ENCODE results near the gene CRIP2. TPM values are rescaled to one million over a fixed set of nuclear protein-coding genes. Genes with fewer than 3 reads are reported as not detected.

The CRIP2 gene
- total and polyA plus RNA-seq, 2 of the 13 experiments (the other 11 are each of a cell fraction or from before 2014, with no cell fraction given), result 31.6 to 37.9 TPM

DNA sequence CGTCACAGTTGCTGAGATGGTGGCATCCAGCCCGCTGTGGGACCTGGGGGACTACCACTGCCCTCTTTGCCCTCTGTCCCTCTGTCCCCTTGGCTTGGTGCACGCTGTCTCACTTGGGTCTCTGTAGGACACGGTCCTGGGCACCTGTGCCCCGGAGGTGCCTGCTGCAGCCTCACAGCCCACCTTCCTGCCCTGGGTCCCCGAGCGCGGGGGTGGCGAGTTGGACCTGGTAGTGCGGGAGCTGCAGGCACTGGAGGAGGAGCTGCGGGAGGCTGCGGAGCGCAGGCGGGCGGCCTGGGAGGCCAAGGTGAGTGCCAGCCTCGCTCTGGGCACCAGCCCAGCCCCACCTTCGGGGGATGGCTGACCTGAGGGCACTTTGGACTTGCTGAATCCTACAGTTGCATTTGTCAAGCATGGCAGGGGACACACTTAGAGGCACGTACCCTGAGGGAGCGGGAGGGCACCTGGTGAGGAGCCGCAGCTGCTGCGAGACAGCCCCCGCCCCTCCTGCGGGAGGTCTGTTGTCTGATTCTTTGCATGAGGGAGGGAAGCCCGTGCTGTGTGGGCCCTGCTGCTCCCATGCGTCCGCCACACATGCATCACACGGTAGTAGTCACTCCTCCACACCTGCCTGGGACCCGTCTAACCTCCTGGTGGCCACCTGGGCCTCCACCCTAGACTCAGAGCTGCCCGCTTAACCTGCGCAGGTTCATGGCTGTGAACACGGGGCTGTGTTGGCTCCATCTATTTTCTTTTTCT lies 23.2 kb downstream of the CRIP2 start:
- 100% methylated on average over 6 of the region's 31 CpGs for WGBS (ENCODE audit: low lambda C conversion rate)
- no peak overlapping the region for H2AFZ ChIP-seq (ENCODE audit: low read length)
- BruUV-seq (replicated peaks), result no TSS peak
- H3K9ac ChIP-seq (ENCODE audit: insufficient read depth, low read depth, low read length), result peak overlapping the region; percentile 79
- ATAC-seq (no peak), FAIRE-seq (no peak), DNase-seq (ENCODE audit: low spot score) (no peak)
- H3K9me3 ChIP-seq (ENCODE audit: low read length), result no peaks in the 10 kb centered on the region
- intact Hi-C loops (cut with micrococcal nuclease; ENCODE audit: unreplicated experiment) (loop anchor here (10.0 kb wide), 1 partner anchor 183 kb away; the partner anchor contains the start of gene PACS2), in situ Hi-C loops (cut with HindIII; ENCODE audit: extremely low pct_ligation_motif_present, low pct_unique_long_range_greater_than_20kb) (no loop called here)
- peaks cover 90% of the 10 kb centered on the region for H3K4me1 ChIP-seq (ENCODE audit: insufficient read depth, low read length)
- peaks cover 23% of the 10 kb centered on the region for H3K79me2 ChIP-seq (ENCODE audit: insufficient read depth, low read length)
- H4K20me1 ChIP-seq (ENCODE audit: insufficient read depth, low read length), result no peaks in the 10 kb centered on the region
- peak overlapping the region; percentile 96 for H3K4me2 ChIP-seq (ENCODE audit: low read depth, low read length)
- H3K27ac ChIP-seq (ENCODE audit: extremely low read length, insufficient read depth, low read length), result peak overlapping the region; percentile 96
- H3K36me3 ChIP-seq (replicated peaks in 1 of 2; ENCODE audit: control insufficient read depth in 1 of 2, insufficient read depth in 2 of 2, low read length in 2 of 2), result peaks cover 0 to 3% of the 10 kb centered on the region in 2 experiments; a peak in 1 of 5 replicates
- CTCF ChIA-PET (ENCODE audit: low intra/inter-chr PET ratio, low total read pairs), result no interaction called here
- H3K27me3 ChIP-seq (ENCODE audit: control insufficient read depth in 1 of 2, insufficient read depth in 2 of 2, low read length in 2 of 2), result no peaks in the 10 kb centered on the region
- peak overlapping the region in 1 of 3 experiments; percentile 73; a peak in 1 of 6 replicates for H3K4me3 ChIP-seq (replicated peaks in 1 of 3; ENCODE audit: insufficient read depth in 1 of 3, low read depth in 2 of 3, low read length in 3 of 3)
- POLR2A ChIA-PET, result interaction anchor here (2.0 to 2.3 kb wide), 2 partner anchors 30 to 197 kb away, joined by 4 to 8 read pairs; partner anchors contain the start of gene BRF1
- TF ChIP-seq SIX4 (CRISPR knock-in tag; IDR thresholded peaks at IDR 0.05), result no peak
- TF ChIP-seq JARID2 (CRISPR knock-in tag; IDR thresholded peaks at IDR 0.05; ENCODE audit: insufficient replicate concordance), result no peak
- no peak for TF ChIP-seq GATAD1 (CRISPR knock-in tag; IDR thresholded peaks at IDR 0.05)
- TF ChIP-seq, protein P1, sequence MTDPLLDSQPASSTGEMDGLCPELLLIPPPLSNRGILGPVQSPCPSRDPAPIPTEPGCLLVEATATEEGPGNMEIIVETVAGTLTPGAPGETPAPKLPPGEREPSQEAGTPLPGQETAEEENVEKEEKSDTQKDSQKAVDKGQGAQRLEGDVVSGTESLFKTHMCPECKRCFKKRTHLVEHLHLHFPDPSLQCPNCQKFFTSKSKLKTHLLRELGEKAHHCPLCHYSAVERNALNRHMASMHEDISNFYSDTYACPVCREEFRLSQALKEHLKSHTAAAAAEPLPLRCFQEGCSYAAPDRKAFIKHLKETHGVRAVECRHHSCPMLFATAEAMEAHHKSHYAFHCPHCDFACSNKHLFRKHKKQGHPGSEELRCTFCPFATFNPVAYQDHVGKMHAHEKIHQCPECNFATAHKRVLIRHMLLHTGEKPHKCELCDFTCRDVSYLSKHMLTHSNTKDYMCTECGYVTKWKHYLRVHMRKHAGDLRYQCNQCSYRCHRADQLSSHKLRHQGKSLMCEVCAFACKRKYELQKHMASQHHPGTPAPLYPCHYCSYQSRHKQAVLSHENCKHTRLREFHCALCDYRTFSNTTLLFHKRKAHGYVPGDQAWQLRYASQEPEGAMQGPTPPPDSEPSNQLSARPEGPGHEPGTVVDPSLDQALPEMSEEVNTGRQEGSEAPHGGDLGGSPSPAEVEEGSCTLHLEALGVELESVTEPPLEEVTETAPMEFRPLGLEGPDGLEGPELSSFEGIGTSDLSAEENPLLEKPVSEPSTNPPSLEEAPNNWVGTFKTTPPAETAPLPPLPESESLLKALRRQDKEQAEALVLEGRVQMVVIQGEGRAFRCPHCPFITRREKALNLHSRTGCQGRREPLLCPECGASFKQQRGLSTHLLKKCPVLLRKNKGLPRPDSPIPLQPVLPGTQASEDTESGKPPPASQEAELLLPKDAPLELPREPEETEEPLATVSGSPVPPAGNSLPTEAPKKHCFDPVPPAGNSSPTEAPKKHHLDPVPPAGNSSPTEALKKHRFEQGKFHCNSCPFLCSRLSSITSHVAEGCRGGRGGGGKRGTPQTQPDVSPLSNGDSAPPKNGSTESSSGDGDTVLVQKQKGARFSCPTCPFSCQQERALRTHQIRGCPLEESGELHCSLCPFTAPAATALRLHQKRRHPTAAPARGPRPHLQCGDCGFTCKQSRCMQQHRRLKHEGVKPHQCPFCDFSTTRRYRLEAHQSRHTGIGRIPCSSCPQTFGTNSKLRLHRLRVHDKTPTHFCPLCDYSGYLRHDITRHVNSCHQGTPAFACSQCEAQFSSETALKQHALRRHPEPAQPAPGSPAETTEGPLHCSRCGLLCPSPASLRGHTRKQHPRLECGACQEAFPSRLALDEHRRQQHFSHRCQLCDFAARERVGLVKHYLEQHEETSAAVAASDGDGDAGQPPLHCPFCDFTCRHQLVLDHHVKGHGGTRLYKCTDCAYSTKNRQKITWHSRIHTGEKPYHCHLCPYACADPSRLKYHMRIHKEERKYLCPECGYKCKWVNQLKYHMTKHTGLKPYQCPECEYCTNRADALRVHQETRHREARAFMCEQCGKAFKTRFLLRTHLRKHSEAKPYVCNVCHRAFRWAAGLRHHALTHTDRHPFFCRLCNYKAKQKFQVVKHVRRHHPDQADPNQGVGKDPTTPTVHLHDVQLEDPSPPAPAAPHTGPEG (CRISPR knock-in tag; IDR thresholded peaks at IDR 0.05), result no peak
- TF ChIP-seq, protein P2, sequence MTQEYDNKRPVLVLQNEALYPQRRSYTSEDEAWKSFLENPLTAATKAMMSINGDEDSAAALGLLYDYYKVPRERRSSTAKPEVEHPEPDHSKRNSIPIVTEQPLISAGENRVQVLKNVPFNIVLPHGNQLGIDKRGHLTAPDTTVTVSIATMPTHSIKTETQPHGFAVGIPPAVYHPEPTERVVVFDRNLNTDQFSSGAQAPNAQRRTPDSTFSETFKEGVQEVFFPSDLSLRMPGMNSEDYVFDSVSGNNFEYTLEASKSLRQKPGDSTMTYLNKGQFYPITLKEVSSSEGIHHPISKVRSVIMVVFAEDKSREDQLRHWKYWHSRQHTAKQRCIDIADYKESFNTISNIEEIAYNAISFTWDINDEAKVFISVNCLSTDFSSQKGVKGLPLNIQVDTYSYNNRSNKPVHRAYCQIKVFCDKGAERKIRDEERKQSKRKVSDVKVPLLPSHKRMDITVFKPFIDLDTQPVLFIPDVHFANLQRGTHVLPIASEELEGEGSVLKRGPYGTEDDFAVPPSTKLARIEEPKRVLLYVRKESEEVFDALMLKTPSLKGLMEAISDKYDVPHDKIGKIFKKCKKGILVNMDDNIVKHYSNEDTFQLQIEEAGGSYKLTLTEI (CRISPR knock-in tag; conservative IDR thresholded peaks at IDR 0.05), result no peak
- TF ChIP-seq ZNF138 (CRISPR knock-in tag; IDR thresholded peaks at IDR 0.05; ENCODE audit: low read depth), result 0 out of 2 replicates have a peak, but pooled peaks have one; percentile 19
- TF ChIP-seq ZBTB7A (CRISPR knock-in tag; IDR thresholded peaks at IDR 0.05), result no peak
- TF ChIP-seq EHMT2 (IDR thresholded peaks at IDR 0.05; ENCODE audit: borderline replicate concordance, low read depth, low read length), result no peak
- TF ChIP-seq POLR2AphosphoS2 (IDR thresholded peaks at IDR 0.05; ENCODE audit: low read depth, low read length), result no peak
- TF ChIP-seq SOX5 (CRISPR knock-in tag; IDR thresholded peaks at IDR 0.05; ENCODE audit: borderline replicate concordance), result no peak
- TF ChIP-seq, protein P3, sequence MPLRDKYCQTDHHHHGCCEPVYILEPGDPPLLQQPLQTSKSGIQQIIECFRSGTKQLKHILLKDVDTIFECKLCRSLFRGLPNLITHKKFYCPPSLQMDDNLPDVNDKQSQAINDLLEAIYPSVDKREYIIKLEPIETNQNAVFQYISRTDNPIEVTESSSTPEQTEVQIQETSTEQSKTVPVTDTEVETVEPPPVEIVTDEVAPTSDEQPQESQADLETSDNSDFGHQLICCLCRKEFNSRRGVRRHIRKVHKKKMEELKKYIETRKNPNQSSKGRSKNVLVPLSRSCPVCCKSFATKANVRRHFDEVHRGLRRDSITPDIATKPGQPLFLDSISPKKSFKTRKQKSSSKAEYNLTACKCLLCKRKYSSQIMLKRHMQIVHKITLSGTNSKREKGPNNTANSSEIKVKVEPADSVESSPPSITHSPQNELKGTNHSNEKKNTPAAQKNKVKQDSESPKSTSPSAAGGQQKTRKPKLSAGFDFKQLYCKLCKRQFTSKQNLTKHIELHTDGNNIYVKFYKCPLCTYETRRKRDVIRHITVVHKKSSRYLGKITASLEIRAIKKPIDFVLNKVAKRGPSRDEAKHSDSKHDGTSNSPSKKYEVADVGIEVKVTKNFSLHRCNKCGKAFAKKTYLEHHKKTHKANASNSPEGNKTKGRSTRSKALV (CRISPR knock-in tag; IDR thresholded peaks at IDR 0.05), result no peak
- TF ChIP-seq, protein P4, sequence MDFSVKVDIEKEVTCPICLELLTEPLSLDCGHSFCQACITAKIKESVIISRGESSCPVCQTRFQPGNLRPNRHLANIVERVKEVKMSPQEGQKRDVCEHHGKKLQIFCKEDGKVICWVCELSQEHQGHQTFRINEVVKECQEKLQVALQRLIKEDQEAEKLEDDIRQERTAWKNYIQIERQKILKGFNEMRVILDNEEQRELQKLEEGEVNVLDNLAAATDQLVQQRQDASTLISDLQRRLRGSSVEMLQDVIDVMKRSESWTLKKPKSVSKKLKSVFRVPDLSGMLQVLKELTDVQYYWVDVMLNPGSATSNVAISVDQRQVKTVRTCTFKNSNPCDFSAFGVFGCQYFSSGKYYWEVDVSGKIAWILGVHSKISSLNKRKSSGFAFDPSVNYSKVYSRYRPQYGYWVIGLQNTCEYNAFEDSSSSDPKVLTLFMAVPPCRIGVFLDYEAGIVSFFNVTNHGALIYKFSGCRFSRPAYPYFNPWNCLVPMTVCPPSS (IDR thresholded peaks at IDR 0.05), result no peak
- TF ChIP-seq SRSF1 (optimal IDR thresholded peaks at IDR 0.05; ENCODE audit: low read depth, low read length), result no peak

All from HepG2 (cell line).